ENCODE measurements around the gene DNAJC17.

The DNAJC17 gene

GRCh38 chr15:40722354-40722753 is 84.9 kb downstream of the DNAJC17 start:
- H3K36me3 ChIP-seq = peaks cover 41% of the 10 kb centered on the region

GRCh38 chr15:40721701-40722100 is 85.6 kb downstream of the DNAJC17 start:
- Histone ChIP-seq H3K27ac (no peak overlapping the region), H3K36me3 (peaks cover 45% of the 10 kb centered on the region), H3K27me3 (ENCODE audit: insufficient read depth, low read depth, severe bottlenecking) (no peaks in the 10 kb centered on the region), H3K9me3 (ENCODE audit: severe bottlenecking) (no peaks in the 10 kb centered on the region), H3K4me3 (ENCODE audit: low read depth, low read length) (no peak overlapping the region)
- TF ChIP-seq CTCF (IDR thresholded peaks at IDR 0.05; ENCODE audit: low read depth, low read length) = no peak
- no peak for DNase-seq

More at GRCh38 chr15:40722354-40722753, 84.9 kb downstream of the DNAJC17 start:
- TF ChIP-seq CTCF (IDR thresholded peaks at IDR 0.05; ENCODE audit: low read depth, low read length) = no peak
- no peak for DNase-seq
- Histone ChIP-seq H3K4me3 (ENCODE audit: low read depth, low read length) (no peak overlapping the region), H3K27me3 (ENCODE audit: insufficient read depth, low read depth, severe bottlenecking) (no peaks in the 10 kb centered on the region), H3K27ac (no peak overlapping the region), H3K9me3 (ENCODE audit: severe bottlenecking) (no peaks in the 10 kb centered on the region)

- DNase-seq = no peak
- Histone ChIP-seq H3K9me3 (ENCODE audit: severe bottlenecking) (no peaks in the 10 kb centered on the region), H3K36me3 (peaks cover 53% of the 10 kb centered on the region), H3K4me3 (ENCODE audit: low read depth, low read length) (no peak overlapping the region), H3K27me3 (ENCODE audit: insufficient read depth, low read depth, severe bottlenecking) (no peaks in the 10 kb centered on the region), H3K27ac (no peak overlapping the region)
- TF ChIP-seq CTCF (IDR thresholded peaks at IDR 0.05; ENCODE audit: low read depth, low read length) = no peak
Observed at GRCh38 chr15:40716165-40716564, 91.1 kb downstream of the DNAJC17 start.
